HepG2 (cell line): ENCODE measurements around the gene MOAP1.
"Not testable (repeated sequence)": the region's sequence is repeated elsewhere in the genome, so short reads cannot be mapped to it uniquely, and the experiment has no call there.

ENCODE experiments used
- CTCF ChIP-seq: sonication (generic); formaldehyde crosslinking; IDR thresholded peaks from 2 replicates; pipeline ENCODE4 v1.5.0; 2020; ENCODE audit warnings: mild to moderate bottlenecking, missing genetic modification reagents, moderate library complexity
- DNMT3B ChIP-seq: conservative IDR thresholded peaks from 2 replicates; pipeline ENCODE4 v1.6.1; 2016; ENCODE audit warnings: missing biosample characterization, control low read depth
- JUND ChIP-seq: sonication (generic); formaldehyde crosslinking; IDR thresholded peaks from 2 replicates; pipeline ENCODE4 v1.8.0; 2022; ENCODE audit warnings: mild to moderate bottlenecking, missing genetic modification reagents
- PHF8 ChIP-seq: sonication (generic); formaldehyde crosslinking; IDR thresholded peaks from 2 replicates; pipeline ENCODE4 v1.5.0; 2020; ENCODE audit warnings: missing genetic modification reagents
- PPARG ChIP-seq: conservative IDR thresholded peaks from 2 replicates; pipeline ENCODE4 v1.6.1; 2016; ENCODE audit warnings: missing biosample characterization, missing genetic modification reagents
- SMAD1 ChIP-seq: sonication (generic); formaldehyde crosslinking; IDR thresholded peaks from 2 replicates; pipeline ENCODE4 v1.4.0; 2020; ENCODE audit warnings: missing genetic modification reagents, low read depth, mild to moderate bottlenecking, borderline replicate concordance
- TFE3 ChIP-seq: IDR thresholded peaks from 2 replicates; pipeline ENCODE4 v1.6.1; 2016
- ZNF432 ChIP-seq: sonication (generic); formaldehyde crosslinking; IDR thresholded peaks from 2 replicates; pipeline ENCODE4 v1.5.0; 2020; ENCODE audit warnings: missing genetic modification reagents, mild to moderate bottlenecking, borderline replicate concordance

DNA sequence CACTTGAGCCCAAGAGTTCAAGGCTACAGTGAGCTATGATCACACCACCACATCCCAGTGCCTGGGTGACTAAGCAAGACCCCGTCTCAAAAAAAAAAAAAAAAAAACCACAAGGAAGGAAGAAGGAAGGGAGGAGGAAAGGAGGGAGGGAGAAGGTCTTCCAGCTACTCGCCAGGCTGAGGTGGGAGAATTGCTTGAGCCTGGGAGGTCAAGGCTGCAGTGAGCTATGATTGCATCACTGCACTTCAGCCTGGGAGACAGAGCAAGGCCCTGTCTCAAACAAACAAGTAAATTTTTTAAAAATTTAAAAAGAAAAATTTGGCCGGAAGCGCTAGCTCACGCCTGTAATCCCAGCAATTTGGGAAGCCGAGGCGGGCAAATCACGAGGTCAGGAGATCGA is 16.1 kb downstream of the MOAP1 start:
- TF ChIP-seq SMAD1; PPARG (CRISPR knock-in tag); JUND (CRISPR knock-in tag); CTCF (CRISPR knock-in tag); TFE3; PHF8 (CRISPR knock-in tag); ZNF432; DNMT3B (CRISPR knock-in tag): not testable (repeated sequence)
